GM12878 (cell line): ENCODE data around the gene PTCHD4. TPM values are rescaled to one million over a fixed set of nuclear protein-coding genes. Genes with fewer than 3 reads are reported as not detected.

Source experiments
- ATAC-seq: fragments of 200-7000 bp; cut with Tn5 transposase; 3 replicates; pipeline ENCODE4 v1.9.1; 2020; ENCODE audit warnings: mild to moderate bottlenecking, moderate library complexity
- BruUV-seq: library from RNA; stranded (reverse); fragments of 400-500 nt; replicated peaks from 2 replicates; lab custom pipeline; 2021; lab: Mats Ljungman, UMichigan
- CTCF ChIA-PET: fragments of 300-600 bp; sonication (Branson Sonifier 250); formaldehyde crosslinking; extraction: SDS; loops from one replicate; lab custom pipeline; 2021; ENCODE audit warnings: inconsistent platforms; lab: Yijun Ruan, JAX
- POLR2A ChIA-PET: fragments of 350-600 bp; formaldehyde crosslinking; extraction: SDS; loops from one replicate; lab custom pipeline; 2021; ENCODE audit warnings: inconsistent platforms; lab: Charles Lee
- RAD21 ChIA-PET: fragments of 300-600 bp; sonication (Branson Sonifier 250); formaldehyde crosslinking; loops from one replicate; lab custom pipeline; 2023; ENCODE audit warnings: antibody characterized with exemption; ENCODE audit not compliant: unreplicated experiment; lab: Charles Lee
- SMC1A ChIA-PET: fragments of 300-600 bp; sonication (Branson Sonifier 250); formaldehyde crosslinking; loops from one replicate; lab custom pipeline; 2023; ENCODE audit not compliant: unreplicated experiment, uncharacterized antibody; lab: Charles Lee
- DNase-seq: peaks from one replicate; pipeline ENCODE4 v3.0.0-alpha.2; 2011; ENCODE audit warnings: low read depth, low spot score
- FAIRE-seq: peaks from 3 replicates; lab custom pipeline; 2011; peaks lifted over from hg19 to GRCh38; lab: Jason Lieb, UNC
- H2AFZ ChIP-seq: 2 replicates; pipeline ENCODE4 v1.6.0; 2011; ENCODE audit warnings: low read depth, low read length, control low read depth; ENCODE audit not compliant: control insufficient read depth
- H3K27ac ChIP-seq: 2 replicates; pipeline ENCODE4 v1.5.1; 2011; ENCODE audit warnings: control low read depth; ENCODE audit not compliant: control insufficient read depth, insufficient read depth
- H3K27me3 ChIP-seq, 2 experiments: replicated peaks in 1 of 2; 2 replicates each; pipeline versions ENCODE4 v1.6.0 to v1.6.1; 2011; ENCODE audit warnings: low read length in 1 of 2; ENCODE audit not compliant: control insufficient read depth in 2 of 2, insufficient read depth in 2 of 2
- H3K36me3 ChIP-seq, 2 experiments: 2 replicates each; pipeline ENCODE4 v1.5.1; 2011; ENCODE audit warnings: low read length in 1 of 2; ENCODE audit not compliant: control insufficient read depth in 2 of 2, insufficient read depth in 2 of 2
- H3K4me1 ChIP-seq: 2 replicates; pipeline ENCODE4 v1.6.1; 2011; ENCODE audit warnings: mild to moderate bottlenecking, low read length, moderate library complexity, mixed read lengths; ENCODE audit not compliant: control insufficient read depth, insufficient read depth
- H3K4me2 ChIP-seq: 2 replicates; pipeline ENCODE4 v1.6.0; 2011; ENCODE audit warnings: control low read depth; ENCODE audit not compliant: control insufficient read depth, insufficient read depth
- H3K4me3 ChIP-seq: fragments of 200-600 bp; sonication (generic); 2 replicates; pipeline ENCODE4 v1.5.1; 2016
- H3K79me2 ChIP-seq: 2 replicates; pipeline ENCODE4 v1.6.0; 2011; ENCODE audit warnings: low read length; ENCODE audit not compliant: control insufficient read depth, insufficient read depth
- H3K9ac ChIP-seq: 2 replicates; pipeline ENCODE4 v1.8.0; 2011; ENCODE audit warnings: low read length, control low read depth, mixed read lengths; ENCODE audit not compliant: control insufficient read depth, insufficient read depth
- H3K9me3 ChIP-seq: replicated peaks from 3 replicates; pipeline ENCODE4 v1.5.1; 2011; ENCODE audit warnings: mild to moderate bottlenecking, low read length; ENCODE audit not compliant: control insufficient read depth, insufficient read depth
- H4K20me1 ChIP-seq: 2 replicates; pipeline ENCODE4 v1.6.0; 2011; ENCODE audit not compliant: control insufficient read depth, insufficient read depth
- JUNB ChIP-seq: IDR thresholded peaks from 2 replicates; pipeline ENCODE4 v1.6.1; 2016; ENCODE audit warnings: antibody characterized with exemption, mild to moderate bottlenecking
- JUND ChIP-seq: IDR thresholded peaks from 2 replicates; pipeline ENCODE4 v1.6.1; 2012; ENCODE audit warnings: low read depth, mild to moderate bottlenecking, low read length, improper control_type of control experiment, moderate library complexity
- MLLT1 ChIP-seq: fragments of 450-650 bp; IDR thresholded peaks from 2 replicates; pipeline ENCODE4 v1.6.1; 2016; ENCODE audit warnings: mild to moderate bottlenecking
- NR2F1 ChIP-seq: fragments of 450-650 bp; conservative IDR thresholded peaks from 2 replicates; pipeline ENCODE4 v1.6.1; 2017; ENCODE audit warnings: mild to moderate bottlenecking
- POLR2A ChIP-seq: IDR thresholded peaks from 2 replicates; pipeline ENCODE4 v1.6.1; 2011; ENCODE audit warnings: low read depth, mild to moderate bottlenecking, low read length
- SIN3A ChIP-seq: IDR thresholded peaks from 2 replicates; pipeline ENCODE4 v1.6.1; 2012; ENCODE audit warnings: low read depth, low read length, improper control_type of control experiment
- TCF3 ChIP-seq: IDR thresholded peaks from 2 replicates; pipeline ENCODE4 v1.6.1; 2012; ENCODE audit warnings: low read depth, mild to moderate bottlenecking, low read length, borderline replicate concordance; ENCODE audit not compliant: insufficient read depth
- ZNF24 ChIP-seq: fragments of 450-650 bp; IDR thresholded peaks from 2 replicates; pipeline ENCODE4 v1.6.1; 2017; ENCODE audit warnings: antibody characterized with exemption, mild to moderate bottlenecking
- WGBS: methylation state at CpG from one replicate; pipeline ENCODE4 v1.1.6; 2016; ENCODE audit warnings: low lambda C conversion rate; ENCODE audit not compliant: insufficient replicate concordance, insufficient coverage; ENCODE audit errors: missing lambda C conversion rate; 5-methylcytosine and 5-hydroxymethylcytosine counted together
- in situ Hi-C: fragments of 300-500 bp; cut with MboI; formaldehyde crosslinking; loops from 9 replicates; pipeline ENCODE4 v1.14.3; 2018; ENCODE audit warnings: mixed read lengths
- intact Hi-C: fragments of 100-400 bp; cut with micrococcal nuclease; formaldehyde crosslinking; loops from one replicate; pipeline ENCODE4 v1.14.2; 2022; ENCODE audit not compliant: unreplicated experiment
- polyA plus RNA-seq, 11 experiments: library from polyadenylated mRNA; depleted of rRNA in 4 of 11; unstranded in 6 of 11; stranded (reverse) in 5 of 11; fragments of >200 nt; fragmentation: Nextera tagmentation in 4 of 11; fragmentation: Illumina TruSeq in 1 of 11; extraction: Ambion mirVana in 4 of 11; extraction: Trizol in 1 of 11; gene quantifications; 1 replicate in 1 of 11; 2 replicates in 10 of 11; pipeline versions ENCODE4 v1.2.1 to v1.2.3, GENCODE V29; 2011 to 2016; ENCODE audit warnings: inconsistent platforms in 2 of 11, missing spikeins in 2 of 11, low read depth in 1 of 11
- total RNA-seq, 4 experiments: library from RNA; depleted of rRNA in 3 of 4; stranded (reverse); fragments of >200 nt in 3 of 4; fragmentation: Illumina TruSeq in 1 of 4; extraction: Trizol in 1 of 4; gene quantifications; 2 replicates each; pipeline versions ENCODE4 v1.2.1 to v1.2.3, GENCODE V29; 2013 to 2021
- TF ChIP-seq, protein P1 (sequence below), 3 experiments: IDR thresholded peaks in 2 of 3; conservative IDR thresholded peaks in 1 of 3; 2 replicates each; pipeline ENCODE4 v1.5.1; 2011; ENCODE audit warnings: low read depth in 3 of 3, low read length in 3 of 3, mild to moderate bottlenecking in 3 of 3, control low read depth in 2 of 3, moderate library complexity in 2 of 3, inconsistent platforms in 1 of 3, mixed read lengths in 1 of 3; ENCODE audit not compliant: control insufficient read depth in 2 of 3, insufficient read depth in 1 of 3; ENCODE audit errors: extremely low read depth in 1 of 3

Gene PTCHD4
- total and polyA plus RNA-seq, 10 of the 15 experiments (the other 5 are each of a cell fraction or from before 2014, with no cell fraction given) = 0.02 to 0.17 (median 0.07) TPM; not detected in 3

- no TSS peak for BruUV-seq
- DNase-seq = no peak
- in situ Hi-C loops (no loop called here), intact Hi-C loops (no loop called here)
- Histone ChIP-seq H3K27me3 (peaks cover 3% of the 10 kb centered on the region in 2 experiments; a peak in 3 of 4 replicates), H2AFZ (no peak overlapping the region), H3K4me2 (no peak overlapping the region), H3K36me3 (no peaks in the 10 kb centered on the region), H3K4me3 (no peak overlapping the region), H4K20me1 (no peaks in the 10 kb centered on the region), H3K4me1 (no peaks in the 10 kb centered on the region)
- no peak for FAIRE-seq
- ChIA-PET POLR2A (no interaction called here), RAD21 (no interaction called here)
- TF ChIP-seq JUND (no peak), NR2F1 (no peak), POLR2A (no peak), JUNB (no peak), MLLT1 (no peak), ZNF24 (no peak), TCF3 (no peak), SIN3A (no peak)
- TF ChIP-seq, protein P1, sequence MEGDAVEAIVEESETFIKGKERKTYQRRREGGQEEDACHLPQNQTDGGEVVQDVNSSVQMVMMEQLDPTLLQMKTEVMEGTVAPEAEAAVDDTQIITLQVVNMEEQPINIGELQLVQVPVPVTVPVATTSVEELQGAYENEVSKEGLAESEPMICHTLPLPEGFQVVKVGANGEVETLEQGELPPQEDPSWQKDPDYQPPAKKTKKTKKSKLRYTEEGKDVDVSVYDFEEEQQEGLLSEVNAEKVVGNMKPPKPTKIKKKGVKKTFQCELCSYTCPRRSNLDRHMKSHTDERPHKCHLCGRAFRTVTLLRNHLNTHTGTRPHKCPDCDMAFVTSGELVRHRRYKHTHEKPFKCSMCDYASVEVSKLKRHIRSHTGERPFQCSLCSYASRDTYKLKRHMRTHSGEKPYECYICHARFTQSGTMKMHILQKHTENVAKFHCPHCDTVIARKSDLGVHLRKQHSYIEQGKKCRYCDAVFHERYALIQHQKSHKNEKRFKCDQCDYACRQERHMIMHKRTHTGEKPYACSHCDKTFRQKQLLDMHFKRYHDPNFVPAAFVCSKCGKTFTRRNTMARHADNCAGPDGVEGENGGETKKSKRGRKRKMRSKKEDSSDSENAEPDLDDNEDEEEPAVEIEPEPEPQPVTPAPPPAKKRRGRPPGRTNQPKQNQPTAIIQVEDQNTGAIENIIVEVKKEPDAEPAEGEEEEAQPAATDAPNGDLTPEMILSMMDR (IDR thresholded peaks at IDR 0.05 in 2 of 3, conservative IDR thresholded peaks at IDR 0.05 in 1 of 3; ENCODE audit: control insufficient read depth in 2 of 3, extremely low read depth in 1 of 3, insufficient read depth in 1 of 3, low read depth in 3 of 3, low read length in 3 of 3) = no peak
- TF ChIP-seq, all 136 proteins: peak for 0
- no peak overlapping the region for H3K27ac ChIP-seq
- ChIA-PET CTCF (no interaction called here), SMC1A (no interaction called here)
- H3K79me2 ChIP-seq = no peaks in the 10 kb centered on the region
- H3K9ac ChIP-seq = no peak overlapping the region
- WGBS = 45% methylated on average over 11 of the region's 11 CpGs
- ATAC-seq = no peak
- no peaks in the 10 kb centered on the region for H3K9me3 ChIP-seq
Observed at GRCh38 chr6:48069280-48069679, 41.7 kb downstream of the PTCHD4 start.
